HEK293 (cell line): ENCODE measurements around the gene CSNK1A1L.

ENCODE experiments used
- BCL6B ChIP-seq: fragments of 450-650 bp; formaldehyde crosslinking; IDR thresholded peaks from 2 replicates; pipeline ENCODE4 v1.5.1; 2017; ENCODE audit warnings: missing biosample characterization, missing genetic modification characterization
- GFI1B ChIP-seq: fragments of 450-650 bp; formaldehyde crosslinking; IDR thresholded peaks from 2 replicates; pipeline ENCODE4 v1.5.1; 2016; ENCODE audit warnings: missing biosample characterization, missing genetic modification characterization
- GLIS1 ChIP-seq: fragments of 450-650 bp; formaldehyde crosslinking; IDR thresholded peaks from 2 replicates; pipeline ENCODE4 v1.5.1; 2016; ENCODE audit warnings: missing biosample characterization, missing genetic modification characterization
- KLF17 ChIP-seq: fragments of 450-650 bp; formaldehyde crosslinking; IDR thresholded peaks from 2 replicates; pipeline ENCODE4 v1.5.1; 2016; ENCODE audit warnings: missing biosample characterization, missing genetic modification characterization
- KLF9 ChIP-seq: fragments of 450-650 bp; formaldehyde crosslinking; IDR thresholded peaks from 2 replicates; pipeline ENCODE4 v1.5.1; 2016; ENCODE audit warnings: missing biosample characterization, missing genetic modification characterization, low read depth
- SALL2 ChIP-seq: fragments of 450-650 bp; formaldehyde crosslinking; IDR thresholded peaks from 2 replicates; pipeline ENCODE4 v1.5.0; 2017; ENCODE audit warnings: missing biosample characterization, mild to moderate bottlenecking, missing genetic modification characterization, borderline replicate concordance
- ZBTB1 ChIP-seq: fragments of 450-650 bp; formaldehyde crosslinking; IDR thresholded peaks from 2 replicates; pipeline ENCODE4 v1.5.1; 2016; ENCODE audit warnings: missing biosample characterization, missing genetic modification characterization
- ZNF133 ChIP-seq: fragments of 450-650 bp; formaldehyde crosslinking; IDR thresholded peaks from 2 replicates; pipeline ENCODE4 v1.5.1; 2016; ENCODE audit warnings: missing biosample characterization, missing genetic modification characterization
- ZNF169 ChIP-seq: fragments of 450-650 bp; formaldehyde crosslinking; IDR thresholded peaks from 2 replicates; pipeline ENCODE4 v1.5.1; 2016; ENCODE audit warnings: missing biosample characterization, missing genetic modification characterization
- ZNF324 ChIP-seq: fragments of 450-650 bp; formaldehyde crosslinking; IDR thresholded peaks from 2 replicates; pipeline ENCODE4 v1.5.1; 2016; ENCODE audit warnings: missing biosample characterization, missing genetic modification characterization
- ZNF350 ChIP-seq: fragments of 450-650 bp; formaldehyde crosslinking; IDR thresholded peaks from 2 replicates; pipeline ENCODE4 v1.5.0; 2017; ENCODE audit warnings: missing biosample characterization, mild to moderate bottlenecking, missing genetic modification characterization
- ZNF426 ChIP-seq: fragments of 450-650 bp; formaldehyde crosslinking; IDR thresholded peaks from 2 replicates; pipeline ENCODE4 v1.5.1; 2017; ENCODE audit warnings: missing biosample characterization, missing genetic modification characterization, mild to moderate bottlenecking, inconsistent platforms, moderate library complexity
- ZNF513 ChIP-seq: fragments of 450-650 bp; IDR thresholded peaks from 2 replicates; pipeline ENCODE4 v1.5.1; 2018; ENCODE audit warnings: missing biosample characterization, missing genetic modification characterization
- ZNF521 ChIP-seq: fragments of 450-650 bp; formaldehyde crosslinking; IDR thresholded peaks from 2 replicates; pipeline ENCODE4 v1.5.1; 2017; ENCODE audit warnings: missing biosample characterization, mild to moderate bottlenecking, missing genetic modification characterization
- ZNF549 ChIP-seq: fragments of 450-650 bp; IDR thresholded peaks from 2 replicates; pipeline ENCODE4 v1.5.1; 2018; ENCODE audit warnings: missing biosample characterization, missing genetic modification characterization, mild to moderate bottlenecking, inconsistent platforms, moderate library complexity
- ZNF624 ChIP-seq: fragments of 450-650 bp; formaldehyde crosslinking; IDR thresholded peaks from 2 replicates; pipeline ENCODE4 v1.5.1; 2017; ENCODE audit warnings: missing biosample characterization, missing genetic modification characterization
- ZNF664 ChIP-seq: fragments of 450-650 bp; formaldehyde crosslinking; IDR thresholded peaks from 2 replicates; pipeline ENCODE4 v1.5.1; 2016; ENCODE audit warnings: missing biosample characterization, missing genetic modification characterization
- ZNF704 ChIP-seq: fragments of 450-650 bp; formaldehyde crosslinking; IDR thresholded peaks from 2 replicates; pipeline ENCODE4 v1.5.1; 2016; ENCODE audit warnings: missing biosample characterization, missing genetic modification characterization
- ZNF747 ChIP-seq: fragments of 450-650 bp; formaldehyde crosslinking; IDR thresholded peaks from 2 replicates; pipeline ENCODE4 v1.5.1; 2016; ENCODE audit warnings: missing biosample characterization, missing genetic modification characterization
- ZNF768 ChIP-seq: fragments of 450-650 bp; formaldehyde crosslinking; IDR thresholded peaks from 2 replicates; pipeline ENCODE4 v1.5.1; 2018; ENCODE audit warnings: missing biosample characterization, mild to moderate bottlenecking, missing genetic modification characterization
- ZNF791 ChIP-seq: fragments of 450-650 bp; formaldehyde crosslinking; IDR thresholded peaks from 2 replicates; pipeline ENCODE4 v1.5.1; 2016; ENCODE audit warnings: missing biosample characterization, missing genetic modification characterization
- TF ChIP-seq, protein P1 (sequence below): fragments of 450-650 bp; formaldehyde crosslinking; IDR thresholded peaks from 2 replicates; pipeline ENCODE4 v1.5.0; 2017; ENCODE audit warnings: missing biosample characterization, missing genetic modification characterization, borderline replicate concordance
- TF ChIP-seq, protein P2 (sequence below): fragments of 450-650 bp; formaldehyde crosslinking; IDR thresholded peaks from 2 replicates; pipeline ENCODE4 v1.5.1; 2016; ENCODE audit warnings: missing biosample characterization, missing genetic modification characterization
- TF ChIP-seq, protein P3 (sequence below): fragments of 450-650 bp; formaldehyde crosslinking; IDR thresholded peaks from 2 replicates; pipeline ENCODE4 v1.5.1; 2016; ENCODE audit warnings: missing biosample characterization, missing genetic modification characterization, low read depth
- TF ChIP-seq, protein P4 (sequence below): fragments of 450-650 bp; formaldehyde crosslinking; IDR thresholded peaks from 2 replicates; pipeline ENCODE4 v1.5.1; 2016; ENCODE audit warnings: missing biosample characterization, missing genetic modification characterization

CSNK1A1L gene

GRCh38 chr13:37058910-37059847, 46.3 kb downstream of the CSNK1A1L start, which contains the start of gene SUPT20H (continued):
- TF ChIP-seq, protein P1, sequence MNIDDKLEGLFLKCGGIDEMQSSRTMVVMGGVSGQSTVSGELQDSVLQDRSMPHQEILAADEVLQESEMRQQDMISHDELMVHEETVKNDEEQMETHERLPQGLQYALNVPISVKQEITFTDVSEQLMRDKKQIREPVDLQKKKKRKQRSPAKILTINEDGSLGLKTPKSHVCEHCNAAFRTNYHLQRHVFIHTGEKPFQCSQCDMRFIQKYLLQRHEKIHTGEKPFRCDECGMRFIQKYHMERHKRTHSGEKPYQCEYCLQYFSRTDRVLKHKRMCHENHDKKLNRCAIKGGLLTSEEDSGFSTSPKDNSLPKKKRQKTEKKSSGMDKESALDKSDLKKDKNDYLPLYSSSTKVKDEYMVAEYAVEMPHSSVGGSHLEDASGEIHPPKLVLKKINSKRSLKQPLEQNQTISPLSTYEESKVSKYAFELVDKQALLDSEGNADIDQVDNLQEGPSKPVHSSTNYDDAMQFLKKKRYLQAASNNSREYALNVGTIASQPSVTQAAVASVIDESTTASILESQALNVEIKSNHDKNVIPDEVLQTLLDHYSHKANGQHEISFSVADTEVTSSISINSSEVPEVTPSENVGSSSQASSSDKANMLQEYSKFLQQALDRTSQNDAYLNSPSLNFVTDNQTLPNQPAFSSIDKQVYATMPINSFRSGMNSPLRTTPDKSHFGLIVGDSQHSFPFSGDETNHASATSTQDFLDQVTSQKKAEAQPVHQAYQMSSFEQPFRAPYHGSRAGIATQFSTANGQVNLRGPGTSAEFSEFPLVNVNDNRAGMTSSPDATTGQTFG (tag by site-specific recombination), result no peak
- TF ChIP-seq ZNF513 (tag by site-specific recombination) (no peak), ZNF704 (no peak), ZNF768 (tag by site-specific recombination) (no peak), ZBTB1 (tag by site-specific recombination) (no peak), ZNF169 (tag by site-specific recombination) (no peak), BCL6B (no peak), KLF9 (tag by site-specific recombination) (peak; percentile 83; the same call in 1 of the 2 replicates), ZNF791 (tag by site-specific recombination) (no peak), ZNF324 (tag by site-specific recombination) (no peak), GLIS1 (tag by site-specific recombination) (peak; percentile 51; the same call in 1 of the 2 replicates), ZNF133 (tag by site-specific recombination) (no peak), ZNF664 (no peak), ZNF350 (no peak), ZNF624 (tag by site-specific recombination) (no peak), ZNF549 (tag by site-specific recombination) (no peak), ZNF426 (tag by site-specific recombination) (no peak), ZNF521 (no peak), SALL2 (tag by site-specific recombination) (no peak), KLF17 (tag by site-specific recombination) (no peak), GFI1B (tag by site-specific recombination) (no peak), ZNF747 (tag by site-specific recombination) (no peak)
- TF ChIP-seq, protein P2, sequence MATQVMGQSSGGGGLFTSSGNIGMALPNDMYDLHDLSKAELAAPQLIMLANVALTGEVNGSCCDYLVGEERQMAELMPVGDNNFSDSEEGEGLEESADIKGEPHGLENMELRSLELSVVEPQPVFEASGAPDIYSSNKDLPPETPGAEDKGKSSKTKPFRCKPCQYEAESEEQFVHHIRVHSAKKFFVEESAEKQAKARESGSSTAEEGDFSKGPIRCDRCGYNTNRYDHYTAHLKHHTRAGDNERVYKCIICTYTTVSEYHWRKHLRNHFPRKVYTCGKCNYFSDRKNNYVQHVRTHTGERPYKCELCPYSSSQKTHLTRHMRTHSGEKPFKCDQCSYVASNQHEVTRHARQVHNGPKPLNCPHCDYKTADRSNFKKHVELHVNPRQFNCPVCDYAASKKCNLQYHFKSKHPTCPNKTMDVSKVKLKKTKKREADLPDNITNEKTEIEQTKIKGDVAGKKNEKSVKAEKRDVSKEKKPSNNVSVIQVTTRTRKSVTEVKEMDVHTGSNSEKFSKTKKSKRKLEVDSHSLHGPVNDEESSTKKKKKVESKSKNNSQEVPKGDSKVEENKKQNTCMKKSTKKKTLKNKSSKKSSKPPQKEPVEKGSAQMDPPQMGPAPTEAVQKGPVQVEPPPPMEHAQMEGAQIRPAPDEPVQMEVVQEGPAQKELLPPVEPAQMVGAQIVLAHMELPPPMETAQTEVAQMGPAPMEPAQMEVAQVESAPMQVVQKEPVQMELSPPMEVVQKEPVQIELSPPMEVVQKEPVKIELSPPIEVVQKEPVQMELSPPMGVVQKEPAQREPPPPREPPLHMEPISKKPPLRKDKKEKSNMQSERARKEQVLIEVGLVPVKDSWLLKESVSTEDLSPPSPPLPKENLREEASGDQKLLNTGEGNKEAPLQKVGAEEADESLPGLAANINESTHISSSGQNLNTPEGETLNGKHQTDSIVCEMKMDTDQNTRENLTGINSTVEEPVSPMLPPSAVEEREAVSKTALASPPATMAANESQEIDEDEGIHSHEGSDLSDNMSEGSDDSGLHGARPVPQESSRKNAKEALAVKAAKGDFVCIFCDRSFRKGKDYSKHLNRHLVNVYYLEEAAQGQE, result no peak
- TF ChIP-seq, protein P3, sequence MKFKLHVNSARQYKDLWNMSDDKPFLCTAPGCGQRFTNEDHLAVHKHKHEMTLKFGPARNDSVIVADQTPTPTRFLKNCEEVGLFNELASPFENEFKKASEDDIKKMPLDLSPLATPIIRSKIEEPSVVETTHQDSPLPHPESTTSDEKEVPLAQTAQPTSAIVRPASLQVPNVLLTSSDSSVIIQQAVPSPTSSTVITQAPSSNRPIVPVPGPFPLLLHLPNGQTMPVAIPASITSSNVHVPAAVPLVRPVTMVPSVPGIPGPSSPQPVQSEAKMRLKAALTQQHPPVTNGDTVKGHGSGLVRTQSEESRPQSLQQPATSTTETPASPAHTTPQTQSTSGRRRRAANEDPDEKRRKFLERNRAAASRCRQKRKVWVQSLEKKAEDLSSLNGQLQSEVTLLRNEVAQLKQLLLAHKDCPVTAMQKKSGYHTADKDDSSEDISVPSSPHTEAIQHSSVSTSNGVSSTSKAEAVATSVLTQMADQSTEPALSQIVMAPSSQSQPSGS (tag by site-specific recombination), result no peak
- TF ChIP-seq, protein P4, sequence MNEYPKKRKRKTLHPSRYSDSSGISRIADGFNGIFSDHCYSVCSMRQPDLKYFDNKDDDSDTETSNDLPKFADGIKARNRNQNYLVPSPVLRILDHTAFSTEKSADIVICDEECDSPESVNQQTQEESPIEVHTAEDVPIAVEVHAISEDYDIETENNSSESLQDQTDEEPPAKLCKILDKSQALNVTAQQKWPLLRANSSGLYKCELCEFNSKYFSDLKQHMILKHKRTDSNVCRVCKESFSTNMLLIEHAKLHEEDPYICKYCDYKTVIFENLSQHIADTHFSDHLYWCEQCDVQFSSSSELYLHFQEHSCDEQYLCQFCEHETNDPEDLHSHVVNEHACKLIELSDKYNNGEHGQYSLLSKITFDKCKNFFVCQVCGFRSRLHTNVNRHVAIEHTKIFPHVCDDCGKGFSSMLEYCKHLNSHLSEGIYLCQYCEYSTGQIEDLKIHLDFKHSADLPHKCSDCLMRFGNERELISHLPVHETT, result no peak
